Heart left ventricle (tissue), 13 donors: ENCODE results near the gene RNF215.

Experiments used
- CTCF ChIP-seq, 12 donors: fragments of 200-600 bp; sonication (generic) in 4 of 12; IDR thresholded peaks; one replicate each; pipeline versions ENCODE4 v1.5.0 to v1.8.0; 2018 to 2022; ENCODE audit warnings: antibody characterized with exemption in 12 of 12, mild to moderate bottlenecking in 5 of 12
- POLR2A ChIP-seq, 2 donors: fragments of 450-650 bp; IDR thresholded peaks; one replicate each; pipeline ENCODE4 v1.6.1; 2017; ENCODE audit warnings: antibody characterized with exemption in 2 of 2, mild to moderate bottlenecking in 2 of 2, moderate library complexity in 2 of 2
- donor health status: ischemic (EF 13 %, LVEDD 7.1; RV severe dilation, severe dysfunction).
- donor health status: DM: no; HTN: yes; CAD: no.
- donor health status: DM: no; HTN: no; CAD: no.
- donor health status: ischemic (EF 25% LVEDD 6.9; RV normal size, moderate dysfunction).
- donor health status: ischemic (EF 25% LVEDD 5.7; RV mildly dilated, moderate dysfunction).
- donor health status: ischemic (EF 35%, LVEDD 5.7; RV mildly dilated, moderate dysfunction).
- donor health status: nonischemic (EF 11% LVEDD 7.7; RV severe dilation, severe dysfunction).
- donor health status: DM: yes; HTN: yes; CAD: no.
- donor health status: PGD.
- donor health status: ischemic (EF 29% LVEDD 5.4; RV normal size, mild dysfunction).
- donor health status: nonischemic (EF 23%, LVEDD 6.1; RV moderate dilation, normal function).

- no peak for TF ChIP-seq CTCF (IDR thresholded peaks at IDR 0.05)
- no peak for TF ChIP-seq POLR2A (IDR thresholded peaks at IDR 0.05)
These were observed 45.3 kb upstream of the RNF215 start for GRCh38 chr22:30432520-30432919.
